B cell (primary cell): ENCODE data around the gene AOAH. TPM values are rescaled to one million over a fixed set of nuclear protein-coding genes. Genes with fewer than 3 reads are reported as not detected.

ENCODE experiments used
- ATAC-seq: fragments of 200-7000 bp; cut with Tn5 transposase; one replicate; pipeline ENCODE4 v1.10.0; 2021; ENCODE audit warnings: low read depth, mild to moderate bottlenecking, moderate number of reproducible peaks, moderate library complexity
- CTCF ChIA-PET: fragments of 350-600 bp; sonication (Branson Sonifier 250); formaldehyde crosslinking; loops from one replicate; lab custom pipeline; 2021; ENCODE audit warnings: antibody characterized with exemption, inconsistent platforms; lab: Charles Lee
- POLR2A ChIA-PET: fragments of 350-600 bp; sonication (Branson Sonifier 250); formaldehyde crosslinking; loops from one replicate; lab custom pipeline; 2021; ENCODE audit warnings: antibody characterized with exemption; lab: Charles Lee
- DNase-seq: peaks from one replicate; pipeline ENCODE4 v3.0.0; 2013
- H2AFZ ChIP-seq: 2 replicates; pipeline ENCODE4 v1.6.1; 2012; ENCODE audit warnings: mild to moderate bottlenecking, low read depth, low read length; ENCODE audit not compliant: insufficient read depth, poor library complexity, severe bottlenecking
- H3K27ac ChIP-seq, 2 donors: 1 replicate in 1 of 2; 2 replicates in 1 of 2; pipeline ENCODE4 v1.5.1; 2012 to 2013; ENCODE audit warnings: low read length in 2 of 2, mild to moderate bottlenecking in 2 of 2, moderate library complexity in 1 of 2
- H3K27me3 ChIP-seq, 4 experiments: fragments of 200-600 bp in 1 of 4; sonication (generic) in 1 of 4; replicated peaks in 1 of 4; 1 replicate in 2 of 4; 2 replicates in 2 of 4; pipeline versions ENCODE4 v1.6.1 to v1.7.0; 2013 to 2016; ENCODE audit warnings: low read length in 3 of 4, mild to moderate bottlenecking in 2 of 4, mixed read lengths in 1 of 4, moderate library complexity in 1 of 4; ENCODE audit not compliant: insufficient read depth in 4 of 4, control insufficient read depth in 3 of 4; ENCODE audit errors: control extremely low read depth in 1 of 4
- H3K36me3 ChIP-seq, 2 experiments: replicated peaks in 1 of 2; 1 replicate in 1 of 2; 2 replicates in 1 of 2; pipeline versions ENCODE4 v1.6.1 to v1.7.1; 2013; ENCODE audit warnings: low read length in 1 of 2; ENCODE audit not compliant: insufficient read depth in 2 of 2, control insufficient read depth in 1 of 2; ENCODE audit errors: control extremely low read depth in 1 of 2, extremely low read depth in 1 of 2
- H3K4me1 ChIP-seq, 2 donors: fragments of 200-600 bp in 1 of 2; sonication (generic) in 1 of 2; 1 replicate in 1 of 2; 2 replicates in 1 of 2; pipeline versions ENCODE4 v1.5.1 to v1.6.1; 2013 to 2017; ENCODE audit warnings: low read length in 2 of 2; ENCODE audit not compliant: control insufficient read depth in 2 of 2, insufficient read depth in 2 of 2
- H3K4me2 ChIP-seq: replicated peaks from 2 replicates; pipeline ENCODE3; 2012; ENCODE audit warnings: mild to moderate bottlenecking, low read depth, low read length; ENCODE audit not compliant: poor library complexity, severe bottlenecking
- H3K4me3 ChIP-seq, 5 experiments: fragments of 200-600 bp in 1 of 5; sonication (generic) in 1 of 5; 1 replicate in 3 of 5; 2 replicates in 2 of 5; pipeline versions ENCODE4 v1.5.1 to v1.7.0; 2011 to 2016; ENCODE audit warnings: low read length in 4 of 5, mild to moderate bottlenecking in 4 of 5, low read depth in 2 of 5, control low read depth in 1 of 5, moderate library complexity in 1 of 5; ENCODE audit not compliant: insufficient read depth in 1 of 5; ENCODE audit errors: control extremely low read depth in 1 of 5, extremely low read depth in 1 of 5
- H3K79me2 ChIP-seq: fragments of 200-600 bp; sonication (generic); one replicate; pipeline ENCODE4 v1.6.0; 2016; ENCODE audit warnings: low read length; ENCODE audit not compliant: control insufficient read depth, insufficient read depth
- H3K9ac ChIP-seq: fragments of 200-600 bp; sonication (generic); 2 replicates; pipeline ENCODE4 v1.6.1; 2017; ENCODE audit warnings: mild to moderate bottlenecking, low read length, moderate library complexity
- H3K9me3 ChIP-seq, 3 donors: one replicate each; pipeline versions ENCODE4 v1.6.1 to v1.7.1; 2013; ENCODE audit warnings: low read length in 2 of 3; ENCODE audit not compliant: control insufficient read depth in 2 of 3, insufficient read depth in 1 of 3; ENCODE audit errors: control extremely low read depth in 1 of 3
- H4K20me1 ChIP-seq: 2 replicates; pipeline ENCODE4 v1.6.0; 2012; ENCODE audit warnings: mild to moderate bottlenecking, low read length; ENCODE audit not compliant: insufficient read depth, control insufficient read depth, poor library complexity, severe bottlenecking
- H3K27ac Mint-ChIP-seq: one replicate; pipeline ENCODE4 v1.8.0; 2021; ENCODE audit warnings: mixed read lengths
- H3K27me3 Mint-ChIP-seq: one replicate; pipeline ENCODE4 v1.8.0; 2021; ENCODE audit warnings: mixed read lengths
- H3K4me1 Mint-ChIP-seq: one replicate; pipeline ENCODE4 v1.8.0; 2021; ENCODE audit warnings: mixed read lengths
- H3K4me3 Mint-ChIP-seq: one replicate; pipeline ENCODE4 v1.8.0; 2021; ENCODE audit warnings: mixed read lengths
- H3K9me3 Mint-ChIP-seq: one replicate; pipeline ENCODE4 v1.8.0; 2022; ENCODE audit warnings: mixed read lengths; ENCODE audit not compliant: insufficient read depth
- EZH2 ChIP-seq: IDR thresholded peaks from 2 replicates; pipeline ENCODE4 v1.6.1; 2012; ENCODE audit warnings: borderline replicate concordance, low read depth, mild to moderate bottlenecking, moderate library complexity, low read length; ENCODE audit not compliant: insufficient read depth, poor library complexity, severe bottlenecking
- WGBS: methylation state at CpG from one replicate; pipeline ENCODE4 v1.1.5; 2013; ENCODE audit warnings: missing lambda C conversion rate; ENCODE audit not compliant: insufficient coverage; 5-methylcytosine and 5-hydroxymethylcytosine counted together
- intact Hi-C: fragments of 100-400 bp; cut with micrococcal nuclease; formaldehyde crosslinking; loops from one replicate; pipeline ENCODE4 v1.10.0; 2022
- polyA plus RNA-seq: library from polyadenylated mRNA; depleted of rRNA; stranded (reverse); fragments of >200 nt; gene quantifications from 2 replicates; pipeline ENCODE4 v1.2.3, GENCODE V29; 2012
- total RNA-seq, 2 donors: library from RNA; stranded (reverse); fragments of 120-200 nt in 1 of 2; gene quantifications; 1 replicate in 1 of 2; 2 replicates in 1 of 2; pipeline versions ENCODE4 v1.2.3 to v1.2.4, GENCODE V29; 2013 to 2022
- TF ChIP-seq, protein P1 (sequence below): fragments of 200-600 bp; IDR thresholded peaks from one replicate; pipeline ENCODE4 v1.8.0; 2022; ENCODE audit warnings: antibody characterized with exemption, mild to moderate bottlenecking

Gene AOAH
- total and polyA plus RNA-seq, 2 donors (not counting 1 experiment from before 2014, with no cell fraction given): 2.6 to 5.0 TPM

DNA sequence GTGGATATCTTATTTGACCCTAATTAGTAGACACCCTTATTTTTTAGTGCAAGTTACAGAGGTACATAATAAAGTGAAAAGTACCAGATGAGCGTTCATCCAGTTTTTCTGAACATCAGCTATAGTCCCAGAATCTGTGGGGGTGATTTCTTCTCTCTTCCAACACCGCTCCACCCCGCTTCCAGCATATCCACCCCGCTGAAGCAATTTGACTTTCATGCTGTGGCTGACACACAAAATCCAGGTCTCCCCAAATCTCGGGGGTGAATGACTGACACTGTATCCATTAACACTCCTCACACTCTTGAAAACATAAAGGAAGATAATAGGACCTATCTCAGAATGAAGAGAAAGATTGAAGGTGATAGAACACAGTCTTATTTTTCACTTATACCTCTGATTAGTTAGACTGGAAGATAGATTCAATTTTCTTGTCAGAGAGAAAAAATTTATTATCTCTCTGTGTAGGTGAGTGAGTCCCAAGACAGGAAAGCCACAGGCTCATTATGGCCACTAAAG lies 191.3 kb downstream of the AOAH start:
- no peaks in the 10 kb centered on the region for H3K27me3 Mint-ChIP-seq
- ChIA-PET CTCF (no interaction called here), POLR2A (no interaction called here)
- Histone ChIP-seq H2AFZ (no peak overlapping the region), H3K9ac (no peak overlapping the region), H3K79me2 (no peaks in the 10 kb centered on the region), H3K4me2 (no peak overlapping the region), H3K4me1 (no peaks in the 10 kb centered on the region), H3K4me3 (no peak overlapping the region), H3K9me3 (no peaks in the 10 kb centered on the region), H3K36me3 (no peaks in the 10 kb centered on the region), H3K27me3 (no peaks in the 10 kb centered on the region), H4K20me1 (no peaks in the 10 kb centered on the region), H3K27ac (no peak overlapping the region)
- no peak for TF ChIP-seq EZH2
- TF ChIP-seq, protein P1, sequence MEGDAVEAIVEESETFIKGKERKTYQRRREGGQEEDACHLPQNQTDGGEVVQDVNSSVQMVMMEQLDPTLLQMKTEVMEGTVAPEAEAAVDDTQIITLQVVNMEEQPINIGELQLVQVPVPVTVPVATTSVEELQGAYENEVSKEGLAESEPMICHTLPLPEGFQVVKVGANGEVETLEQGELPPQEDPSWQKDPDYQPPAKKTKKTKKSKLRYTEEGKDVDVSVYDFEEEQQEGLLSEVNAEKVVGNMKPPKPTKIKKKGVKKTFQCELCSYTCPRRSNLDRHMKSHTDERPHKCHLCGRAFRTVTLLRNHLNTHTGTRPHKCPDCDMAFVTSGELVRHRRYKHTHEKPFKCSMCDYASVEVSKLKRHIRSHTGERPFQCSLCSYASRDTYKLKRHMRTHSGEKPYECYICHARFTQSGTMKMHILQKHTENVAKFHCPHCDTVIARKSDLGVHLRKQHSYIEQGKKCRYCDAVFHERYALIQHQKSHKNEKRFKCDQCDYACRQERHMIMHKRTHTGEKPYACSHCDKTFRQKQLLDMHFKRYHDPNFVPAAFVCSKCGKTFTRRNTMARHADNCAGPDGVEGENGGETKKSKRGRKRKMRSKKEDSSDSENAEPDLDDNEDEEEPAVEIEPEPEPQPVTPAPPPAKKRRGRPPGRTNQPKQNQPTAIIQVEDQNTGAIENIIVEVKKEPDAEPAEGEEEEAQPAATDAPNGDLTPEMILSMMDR: no peak
- no peak for DNase-seq
- ATAC-seq: no peak
- no peak overlapping the region for H3K27ac Mint-ChIP-seq
- no CpG with 5 or more reads among the region's 5 CpGs for WGBS
- no peak overlapping the region for H3K4me3 Mint-ChIP-seq
- intact Hi-C loops: no loop called here
- no peaks in the 10 kb centered on the region for H3K4me1 Mint-ChIP-seq
- H3K9me3 Mint-ChIP-seq: no peaks in the 10 kb centered on the region

DNA sequence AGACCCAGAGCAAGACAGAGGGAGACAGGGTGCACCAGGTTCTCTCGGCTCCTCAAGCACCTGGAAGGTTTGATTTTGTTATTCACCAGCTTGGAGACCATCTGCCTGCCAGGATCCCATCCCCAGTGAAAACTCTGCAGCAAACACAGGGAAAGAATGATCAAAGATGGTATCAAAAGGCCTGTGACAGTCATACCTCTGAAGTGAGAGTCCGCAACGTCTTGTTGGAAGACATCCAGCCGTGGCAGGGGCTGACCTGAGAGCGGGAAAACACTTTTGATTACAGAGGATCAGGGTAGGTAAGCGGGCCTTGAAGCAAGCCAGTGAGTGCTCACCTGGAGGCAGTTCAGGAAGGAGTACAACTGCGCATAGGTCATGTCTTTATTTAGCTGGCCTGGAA lies 192.3 kb downstream of the AOAH start:
- no peak for DNase-seq
- Histone ChIP-seq H3K4me3 (no peak overlapping the region), H3K36me3 (no peaks in the 10 kb centered on the region), H2AFZ (no peak overlapping the region), H4K20me1 (no peaks in the 10 kb centered on the region), H3K27ac (no peak overlapping the region), H3K9ac (no peak overlapping the region), H3K4me1 (no peaks in the 10 kb centered on the region), H3K4me2 (no peak overlapping the region), H3K9me3 (no peaks in the 10 kb centered on the region), H3K79me2 (no peaks in the 10 kb centered on the region), H3K27me3 (no peaks in the 10 kb centered on the region)
- no peak overlapping the region for H3K27ac Mint-ChIP-seq
- H3K4me1 Mint-ChIP-seq: no peaks in the 10 kb centered on the region
- ChIA-PET CTCF (no interaction called here), POLR2A (no interaction called here)
- no peak overlapping the region for H3K4me3 Mint-ChIP-seq
- H3K27me3 Mint-ChIP-seq: no peaks in the 10 kb centered on the region
- 94% methylated on average over 7 of the region's 7 CpGs for WGBS
- intact Hi-C loops: no loop called here
- H3K9me3 Mint-ChIP-seq: no peaks in the 10 kb centered on the region
- no peak for ATAC-seq
- no peak for TF ChIP-seq EZH2
- TF ChIP-seq, protein P1: no peak
